Stimulated activated CD8-positive, alpha-beta memory T cell treated with anti-CD3 and anti-CD28 coated beads, Interleukin-7, amount 100 ng/mL, for 48 hours (primary cell): Measurements from ENCODE around the gene RPA4.
"Not testable (repeated sequence)": the region's sequence is repeated elsewhere in the genome, so short reads cannot be mapped to it uniquely, and the experiment has no call there.

ENCODE experiments used
- DNase-seq, 2 donors: peaks; one replicate each; pipeline ENCODE4 v3.0.0-alpha.2; 2020; ENCODE audit warnings: low read depth in 1 of 2; ENCODE audit errors: extremely low read depth in 1 of 2

RPA4 gene

DNA sequence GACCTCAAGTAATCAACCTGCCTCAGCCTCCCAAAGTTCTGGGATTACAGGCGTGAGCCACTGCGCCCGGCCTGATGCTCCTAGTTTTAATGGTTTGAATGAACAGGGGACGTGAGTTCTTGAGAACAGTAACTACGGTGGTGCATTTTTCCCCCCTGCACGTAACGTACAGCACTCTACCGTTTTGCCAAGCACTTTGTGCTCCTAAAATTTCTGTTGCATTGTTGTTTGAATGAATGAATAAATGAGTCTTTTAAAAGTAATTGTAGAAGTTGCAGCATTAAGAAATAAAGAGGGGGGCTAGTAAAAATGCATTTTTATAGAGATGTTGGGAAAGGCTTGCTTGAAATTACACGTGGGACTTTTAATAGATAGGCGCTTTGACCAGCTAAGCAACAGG, at the start of gene RPA4:
Gene RPA4 (plus strand): TSS at position 301 of the 400 bp plus-strand sequence. CDS start 403 bp downstream, outside the sequence.
- DNase-seq, result no peak

DNA sequence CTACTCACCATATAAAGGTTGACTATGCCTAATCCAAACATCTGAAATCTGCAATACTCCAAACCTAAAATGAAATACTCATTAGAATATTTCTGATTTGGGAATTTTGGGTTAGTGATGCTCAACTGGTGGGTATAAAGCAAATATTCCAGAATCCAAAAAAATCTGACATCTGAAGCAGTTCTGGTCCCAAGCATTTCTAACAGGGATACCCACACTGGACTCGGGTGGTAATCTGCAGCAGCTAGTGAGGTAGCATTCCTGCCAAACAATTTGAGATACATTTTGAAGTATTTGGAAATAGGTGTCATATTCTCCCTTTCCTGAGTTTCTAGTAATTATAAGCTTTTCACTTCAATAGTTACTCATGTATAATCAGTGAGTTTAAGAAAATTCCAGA, 49.6 kb upstream of the RPA4 start:
- DNase-seq, result no peak

GRCh38 chrX:96835660-96836289, 47.9 kb upstream of the RPA4 start:
- DNase-seq, result no peak

DNA sequence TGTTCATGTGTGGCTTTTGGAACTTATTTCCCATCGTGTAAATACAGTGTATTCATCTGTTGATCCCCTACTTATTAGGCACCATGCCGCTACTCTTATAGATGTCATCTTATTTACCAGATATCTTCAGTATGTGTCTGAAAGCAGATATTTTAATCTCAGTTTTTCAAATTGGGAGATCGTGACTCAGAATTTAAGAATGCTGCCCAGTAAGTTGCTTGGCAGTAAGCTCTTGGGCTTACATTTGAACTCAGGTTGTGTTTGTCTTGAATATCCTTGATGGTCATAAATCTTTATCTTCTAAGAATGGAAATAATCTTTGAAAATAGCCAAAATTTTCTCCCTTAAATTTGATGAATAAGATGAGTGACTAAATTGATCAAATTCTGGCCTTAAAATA, 45.9 kb upstream of the RPA4 start:
- no peak for DNase-seq

DNA sequence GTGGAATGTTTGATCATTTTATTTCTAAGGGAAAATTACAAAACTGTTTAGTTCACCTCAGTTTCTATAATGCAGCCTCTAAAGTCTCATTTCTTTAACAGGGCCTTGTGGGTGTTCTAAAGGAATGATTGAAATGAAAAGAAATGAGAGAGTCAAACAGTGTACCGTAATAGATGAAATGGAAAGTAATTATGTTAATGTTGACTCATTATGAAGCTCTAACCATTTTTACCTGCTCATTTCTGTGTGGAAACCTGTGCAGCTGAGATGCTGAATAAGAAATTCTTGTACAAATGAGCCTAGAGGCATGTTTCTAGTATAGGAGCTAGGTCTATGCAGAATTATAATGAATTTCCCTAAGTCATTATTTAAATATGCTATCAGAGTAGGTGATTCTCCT, 45.2 kb upstream of the RPA4 start:
- DNase-seq, result no peak

- no peak for DNase-seq
Measured at GRCh38 chrX:96841325-96841724, 42.4 kb upstream of the RPA4 start.

GRCh38 chrX:96841866-96842265, 41.8 kb upstream of the RPA4 start:
- not testable (repeated sequence) for DNase-seq

DNA sequence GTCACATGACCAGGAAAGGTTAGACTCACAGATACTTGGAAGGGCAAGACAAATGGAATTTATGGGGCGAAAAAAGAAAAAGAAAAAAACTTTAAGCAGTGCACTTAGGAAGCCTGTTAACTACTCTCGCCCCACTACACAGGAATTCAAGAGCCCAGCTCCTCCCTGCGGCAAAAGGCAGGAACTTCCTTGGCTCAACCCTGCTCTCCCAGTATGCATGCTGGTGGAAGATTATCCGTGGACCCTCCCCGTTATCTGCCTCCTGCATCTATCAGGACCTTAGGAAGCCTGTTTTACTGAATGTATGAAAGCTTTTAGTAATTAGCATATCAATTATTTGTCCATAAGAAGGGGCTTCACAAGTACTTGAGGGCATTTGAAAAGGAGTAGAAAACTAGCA, 40.1 kb upstream of the RPA4 start:
- no peak for DNase-seq

DNA sequence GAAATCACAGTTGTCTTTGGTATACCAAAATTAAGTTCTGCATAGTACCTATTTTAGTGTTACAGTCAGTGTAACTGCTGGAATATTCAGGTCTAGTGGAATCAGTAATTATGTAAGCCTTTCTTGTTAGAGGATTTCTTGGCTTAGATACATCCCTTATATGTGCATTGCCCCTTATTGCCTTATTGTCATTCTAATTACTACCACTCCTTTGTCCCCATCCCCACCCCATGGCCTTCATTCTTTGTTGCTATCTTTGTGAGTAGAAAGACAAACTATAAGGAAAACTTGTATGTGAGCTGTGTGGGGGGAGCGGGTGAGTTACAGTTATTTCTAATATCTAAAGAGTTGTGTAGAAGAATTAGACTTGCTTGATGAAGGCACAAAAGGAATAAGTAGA, 36.9 kb upstream of the RPA4 start:
- DNase-seq, result no peak

DNA sequence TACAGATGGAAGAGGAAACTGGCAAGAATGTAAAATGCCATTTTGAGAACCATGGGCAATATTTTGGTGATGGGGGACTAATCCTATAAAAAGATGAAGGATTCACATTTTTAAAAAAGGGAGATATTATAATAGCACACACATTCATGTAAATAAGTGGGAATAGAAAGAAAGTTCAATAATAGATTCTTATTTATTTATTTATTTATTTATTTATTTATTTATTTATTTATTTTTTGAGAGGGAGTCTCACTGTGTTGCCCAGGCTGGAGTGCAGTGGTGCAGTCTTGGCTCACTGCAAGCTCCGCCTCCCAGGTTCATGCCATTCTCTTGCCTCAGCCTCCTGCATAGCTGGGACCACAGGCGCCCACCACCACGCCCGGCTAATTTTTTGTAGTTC, 24.3 kb upstream of the RPA4 start:
- not testable (repeated sequence) for DNase-seq

GRCh38 chrX:96861218-96861617, 22.5 kb upstream of the RPA4 start:
- DNase-seq, result no peak

DNA sequence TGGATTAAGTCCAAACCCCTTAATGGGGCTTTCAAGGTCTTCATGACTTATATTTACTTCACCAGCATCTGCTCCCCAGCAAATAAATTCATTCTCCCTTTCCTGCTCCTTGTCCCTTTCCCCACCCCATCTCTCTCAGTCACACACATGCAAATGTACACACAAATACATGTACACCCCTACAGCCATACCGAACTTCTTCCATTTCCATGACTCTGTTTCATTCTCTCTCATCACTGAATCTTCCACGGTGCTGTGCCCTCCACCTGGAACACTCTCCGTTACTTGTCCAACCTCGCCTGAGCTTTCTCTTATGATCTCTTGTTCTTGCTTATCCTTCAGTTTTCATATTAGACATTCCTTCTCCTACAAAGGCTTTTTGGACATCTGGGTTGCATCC, 22.0 kb upstream of the RPA4 start:
- DNase-seq, result no peak

GRCh38 chrX:96884027-96884426, 319 bp downstream of the RPA4 start:
- no peak for DNase-seq

- DNase-seq, result no peak
Measured at GRCh38 chrX:96889726-96890125, 6.0 kb downstream of the RPA4 start.

DNA sequence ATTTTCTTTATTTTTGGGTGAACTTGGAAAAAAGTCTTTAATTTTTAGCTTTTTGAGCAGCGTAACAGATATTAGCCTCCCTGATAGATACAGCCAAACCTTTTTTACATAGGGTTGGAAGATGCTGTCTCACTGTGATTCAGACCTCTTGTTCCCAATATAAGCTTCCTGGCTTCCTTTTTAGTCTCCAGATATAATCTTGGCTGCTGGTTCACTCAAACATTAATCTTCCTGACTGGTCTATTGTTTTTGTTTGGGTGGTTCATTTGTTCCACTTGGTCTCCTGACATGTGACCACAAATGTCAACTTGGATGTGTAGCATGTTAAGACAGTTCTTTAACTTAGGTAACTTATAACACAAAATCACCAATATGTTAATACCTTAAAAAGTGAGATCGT, 23.0 kb downstream of the RPA4 start:
- DNase-seq, result no peak

- no peak for DNase-seq
Measured at GRCh38 chrX:96907516-96908272, 24.0 kb downstream of the RPA4 start.

DNA sequence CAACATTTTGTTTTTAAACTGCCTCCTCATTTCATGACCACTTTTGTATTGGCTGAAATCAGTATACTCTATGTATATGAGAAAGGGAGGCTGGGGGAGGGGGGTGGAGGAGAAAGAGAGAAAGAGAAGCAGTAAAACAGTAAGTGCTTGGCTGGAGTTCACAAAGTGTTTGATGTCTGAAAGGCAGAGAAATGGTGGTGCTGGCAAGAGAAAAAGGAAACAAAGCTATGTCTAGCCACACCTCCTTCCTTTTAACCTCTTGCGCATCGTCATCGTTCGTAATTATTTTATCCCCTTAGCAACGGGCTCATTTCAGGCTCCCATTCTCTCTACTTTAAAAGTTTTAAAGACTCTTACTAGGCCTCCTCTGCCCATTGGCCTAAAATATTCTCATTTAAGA, 25.6 kb downstream of the RPA4 start:
- DNase-seq, result no peak

DNA sequence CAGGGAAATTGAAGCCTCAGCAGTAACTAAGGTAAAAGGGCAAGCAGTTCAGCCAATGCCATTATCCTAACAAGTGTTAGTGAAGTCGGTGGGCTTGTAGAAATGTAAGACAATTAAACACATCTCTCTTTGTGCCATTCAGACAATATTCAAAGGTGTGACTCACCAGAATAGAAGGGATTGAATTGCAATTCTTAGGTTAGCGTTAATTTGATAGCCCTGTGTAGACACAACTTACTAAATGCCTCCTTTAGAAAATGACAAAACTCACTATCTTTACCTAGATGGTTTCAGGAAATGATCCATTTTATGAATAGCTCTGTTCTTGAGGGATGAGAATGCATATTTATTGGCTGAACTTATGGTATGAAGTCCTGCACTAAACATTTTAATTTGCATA, 35.2 kb downstream of the RPA4 start:
- no peak for DNase-seq

- DNase-seq, result no peak
Measured at GRCh38 chrX:96919672-96920071, 36.0 kb downstream of the RPA4 start.

- DNase-seq, result no peak
Measured at GRCh38 chrX:96924581-96924980, 40.9 kb downstream of the RPA4 start.

DNA sequence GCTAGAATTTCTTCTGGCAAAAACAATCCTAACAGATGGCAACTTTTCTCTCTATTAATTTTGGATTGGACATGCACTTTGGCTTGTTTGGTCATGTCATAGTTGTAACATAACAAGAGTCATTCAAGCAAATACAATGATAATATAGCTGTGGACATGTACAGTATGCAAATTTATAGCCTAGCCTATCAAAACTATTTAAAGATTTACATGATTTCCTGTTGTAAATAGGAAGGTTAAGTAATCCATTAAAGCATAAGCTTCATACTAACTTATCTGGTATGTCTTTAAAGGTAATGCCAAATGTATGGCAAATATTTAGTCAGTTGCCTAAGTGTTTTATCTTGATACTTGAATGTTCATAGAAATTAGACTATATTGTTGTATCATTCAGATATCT, 45.3 kb downstream of the RPA4 start:
- no peak for DNase-seq
